Fibroblast of the conjunctiva (primary cell): ENCODE measurements around the gene GPT2.

Experiments
- DNase-seq: peaks from one replicate; pipeline ENCODE4 v3.0.0-alpha.2; 2010; ENCODE audit warnings: low read depth

Gene GPT2

DNA sequence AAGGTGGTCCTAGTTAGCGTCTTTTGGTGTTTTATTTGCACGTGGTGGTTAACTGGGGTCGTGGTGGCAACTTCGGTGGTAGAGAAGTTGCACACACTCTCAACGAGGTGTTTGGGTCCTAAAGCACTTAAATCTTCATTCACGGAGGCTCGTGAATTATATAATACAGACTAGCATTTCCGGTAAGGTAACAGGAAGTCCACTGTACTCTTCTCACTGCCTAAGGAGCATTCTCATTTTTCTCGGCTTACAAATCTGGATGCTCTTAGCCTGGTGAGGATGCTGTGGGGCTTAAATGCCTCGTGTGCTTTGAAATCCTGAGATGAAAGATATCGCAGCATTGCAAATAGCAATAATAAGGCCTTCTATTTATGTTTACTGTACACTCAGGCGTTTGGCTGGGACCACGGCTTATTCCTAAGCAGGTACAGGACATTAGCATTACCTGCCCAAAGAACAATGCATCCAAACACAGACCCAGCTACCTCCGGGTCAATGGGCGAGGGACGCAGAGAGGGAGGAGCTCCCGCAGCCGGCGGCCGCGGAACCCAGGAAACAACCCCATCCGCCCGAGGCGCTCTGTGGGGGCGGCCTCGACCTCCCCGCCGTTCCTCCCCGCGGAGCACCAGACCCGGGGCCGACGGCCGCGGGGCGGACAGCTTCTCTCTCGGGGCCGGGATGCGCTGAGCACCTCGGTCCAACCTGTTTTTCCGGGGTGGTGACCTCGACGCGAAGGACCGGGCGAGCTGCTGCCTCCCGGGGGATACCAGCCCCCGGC lies 88.5 kb downstream of the GPT2 start:
- DNase-seq = no peak

DNA sequence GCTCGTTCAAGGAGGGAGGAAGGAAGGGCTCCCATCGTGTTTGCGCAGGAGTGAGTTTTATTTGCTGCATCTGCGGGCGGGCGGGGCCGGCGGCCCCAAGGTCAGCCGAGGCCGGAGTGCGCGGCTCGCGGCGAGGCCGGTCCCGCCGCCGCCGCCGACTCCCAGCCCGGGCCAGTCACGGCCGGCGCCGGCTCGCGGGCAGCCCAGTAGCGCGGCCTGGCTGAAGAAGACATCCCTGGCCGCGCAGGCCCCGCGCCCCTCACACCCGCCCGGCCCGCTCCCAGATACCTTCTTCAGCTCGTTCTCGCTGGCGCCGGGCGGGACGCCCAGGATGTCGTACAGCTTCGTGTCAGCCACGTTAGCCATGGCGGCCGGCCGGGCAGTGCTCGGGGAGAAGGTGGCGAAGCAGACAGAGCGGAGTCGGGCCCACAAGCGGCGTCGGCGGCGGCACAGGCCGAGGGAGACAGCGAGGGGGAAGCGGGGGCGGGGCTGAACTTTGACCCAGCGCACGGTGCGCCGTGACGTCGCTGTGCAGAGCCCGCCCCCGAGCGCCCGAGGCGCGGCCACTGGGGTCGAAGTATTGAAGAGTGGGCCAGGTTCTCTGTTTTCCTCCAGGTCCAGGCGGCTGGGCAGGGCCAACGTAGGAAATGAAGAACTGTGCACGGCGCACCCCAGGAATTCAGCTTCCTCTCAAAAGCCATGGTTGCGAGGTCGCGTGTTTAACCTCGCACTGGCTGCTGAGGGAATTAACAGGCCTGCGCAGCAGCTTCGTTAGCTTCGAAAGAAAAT lies 89.2 kb downstream of the GPT2 start, which contains the start of gene DNAJA2:
DNAJA2 (minus strand) TSS at position 468 of the 789 bp plus-strand sequence; CDS start at position 366, 102 bp downstream.
- DNase-seq = peak; percentile 60

DNA sequence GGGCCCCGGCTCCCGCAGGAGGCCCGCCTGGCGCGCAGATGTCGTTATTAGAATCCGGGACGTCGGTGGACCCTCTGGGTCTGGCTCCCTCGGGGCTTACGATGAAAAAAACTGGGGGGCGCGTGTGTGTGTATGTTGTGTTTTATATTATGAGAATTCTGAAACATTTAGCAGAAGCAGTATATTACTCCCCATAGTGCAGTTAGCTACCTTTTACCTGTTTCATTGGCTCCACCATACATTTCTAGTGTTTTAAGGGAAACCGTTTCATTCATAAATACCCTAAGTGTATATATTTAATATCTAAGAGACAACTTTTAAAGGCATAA lies 89.8 kb downstream of the GPT2 start:
- no peak for DNase-seq

DNA sequence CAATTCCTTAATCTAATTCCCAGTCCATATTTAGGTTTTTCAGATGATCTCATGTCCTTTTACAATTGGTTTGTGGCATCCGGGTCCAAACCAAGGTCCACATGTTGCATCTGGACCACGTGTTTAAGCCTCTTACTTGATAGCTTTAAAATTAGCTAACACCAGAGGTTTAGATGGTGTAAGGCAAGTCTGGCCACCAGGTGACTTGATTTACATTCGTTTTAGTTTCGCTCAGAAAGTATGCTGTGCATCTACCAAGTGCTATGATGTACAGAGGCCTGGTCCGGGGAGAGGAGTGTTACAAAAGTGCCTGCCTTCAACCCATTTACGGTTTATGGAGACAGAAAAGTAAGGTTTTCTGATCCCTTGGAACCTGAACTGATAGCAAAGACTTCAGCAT lies 90.2 kb downstream of the GPT2 start:
- no peak for DNase-seq

DNA sequence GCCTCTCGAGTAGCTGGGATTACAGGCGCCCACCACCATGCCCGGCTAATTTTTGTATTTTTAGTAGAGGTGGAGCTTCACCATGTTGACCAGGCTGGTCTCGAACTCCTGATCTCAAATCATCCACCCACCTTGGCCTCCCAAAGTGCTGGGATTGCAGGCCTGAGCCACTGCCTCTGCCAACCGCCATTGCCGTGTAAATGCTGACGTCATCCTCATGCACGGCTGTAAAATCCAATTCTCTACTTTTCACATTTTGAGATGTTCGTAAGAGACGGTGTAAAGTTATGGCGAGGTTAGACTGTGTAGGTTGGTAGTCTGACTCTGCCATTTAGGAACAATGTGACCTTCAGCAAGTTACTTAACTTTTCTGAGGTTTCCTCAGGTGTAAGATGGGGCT lies 91.0 kb downstream of the GPT2 start:
- no peak for DNase-seq

DNA sequence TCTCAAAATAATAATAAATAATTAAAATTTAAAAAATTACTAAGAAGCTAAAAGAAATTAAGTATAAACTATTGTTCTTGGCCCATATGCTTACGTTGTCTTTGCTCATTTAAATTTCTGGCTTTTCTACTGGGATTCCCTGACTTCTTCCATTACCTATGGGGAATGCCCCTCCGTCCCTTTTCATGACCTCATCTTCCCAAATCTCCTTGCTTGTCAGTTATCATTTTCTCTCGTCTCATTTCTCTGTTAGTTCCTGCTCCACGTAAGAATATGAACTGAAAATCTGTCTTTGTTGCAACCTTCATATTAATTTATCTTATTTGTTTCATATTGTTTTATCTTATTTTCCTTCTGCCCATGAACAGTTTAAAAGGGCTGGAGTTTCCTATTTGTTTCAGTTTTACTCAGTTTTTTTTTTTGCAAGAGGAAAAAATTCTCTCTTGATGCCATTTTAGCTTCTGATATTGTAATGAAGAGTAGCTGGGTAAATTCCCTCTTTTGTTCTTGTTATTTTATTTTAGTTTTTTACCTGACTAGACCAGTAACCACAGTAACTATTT lies 91.8 kb downstream of the GPT2 start:
- no peak for DNase-seq

DNA sequence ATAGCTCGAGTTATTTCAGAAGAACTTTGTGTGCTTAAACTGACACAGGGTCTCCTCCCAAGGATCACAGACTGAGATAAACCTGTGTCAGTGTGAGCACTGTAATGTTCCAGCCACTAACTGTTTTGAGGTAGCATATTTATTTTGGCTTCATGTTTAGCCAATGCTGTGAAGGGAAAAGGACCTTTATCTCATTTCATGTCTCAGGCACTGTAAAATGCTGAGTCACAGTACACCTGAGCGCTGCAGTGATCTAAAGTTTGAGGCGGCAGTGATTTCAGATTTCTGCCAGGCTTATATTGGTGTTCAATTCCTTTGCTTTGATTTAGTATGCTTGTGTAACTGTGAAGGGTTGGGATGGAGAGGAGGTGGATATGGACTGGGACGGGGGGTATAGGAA lies 92.4 kb downstream of the GPT2 start:
- no peak for DNase-seq
